HG02852 (cell line): ENCODE data around the gene PRSS57.
"Not testable (repeated sequence)": the region's sequence is repeated elsewhere in the genome, so short reads cannot be mapped to it uniquely, and the experiment has no call there.

Experiments
- ATAC-seq: cut with Tn5 transposase; IDR thresholded peaks from one replicate; pipeline ENCODE4 v1.9.1; 2021; ENCODE audit warnings: mild to moderate bottlenecking, moderate library complexity; ENCODE audit not compliant: unreplicated experiment

PRSS57 gene

GRCh38 chr19:723714-724113, 28.5 kb upstream of the PRSS57 start:
- no peak for ATAC-seq

GRCh38 chr19:723247-723646, 28.0 kb upstream of the PRSS57 start:
- no peak for ATAC-seq

- no peak for ATAC-seq
Observed at GRCh38 chr19:722553-723101, 27.4 kb upstream of the PRSS57 start.

- no peak for ATAC-seq
Observed at GRCh38 chr19:720345-721160, 25.3 kb upstream of the PRSS57 start.

- no peak for ATAC-seq
Observed at GRCh38 chr19:719636-720344, 24.5 kb upstream of the PRSS57 start.

GRCh38 chr19:718991-719512, 23.8 kb upstream of the PRSS57 start:
- no peak for ATAC-seq

- ATAC-seq, result no peak
Observed at GRCh38 chr19:718251-718951, 23.1 kb upstream of the PRSS57 start.

- no peak for ATAC-seq
Observed at GRCh38 chr19:715347-715746, 20.1 kb upstream of the PRSS57 start.

- no peak for ATAC-seq
Observed at GRCh38 chr19:711254-711653, 16.0 kb upstream of the PRSS57 start.

- ATAC-seq, result no peak
Observed at GRCh38 chr19:710767-711166, 15.5 kb upstream of the PRSS57 start.

GRCh38 chr19:709965-710571, 14.8 kb upstream of the PRSS57 start:
- no peak for ATAC-seq

GRCh38 chr19:709196-709964, 14.1 kb upstream of the PRSS57 start:
- ATAC-seq, result no peak

GRCh38 chr19:708154-709143, 13.2 kb upstream of the PRSS57 start, which contains the start of gene PALM:
Gene PALM, plus strand, starts transcription at chr19:708935. Its CDS starts 212 bp downstream, at chr19:709147.
- no peak for ATAC-seq

GRCh38 chr19:704447-704741, 9.1 kb upstream of the PRSS57 start:
- no peak for ATAC-seq

GRCh38 chr19:703651-704446, 8.6 kb upstream of the PRSS57 start:
- ATAC-seq, result no peak

GRCh38 chr19:703329-703650, 8.0 kb upstream of the PRSS57 start:
- no peak for ATAC-seq

GRCh38 chr19:702847-703246, 7.6 kb upstream of the PRSS57 start:
- ATAC-seq, result not testable (repeated sequence)

GRCh38 chr19:699885-700284, 4.6 kb upstream of the PRSS57 start:
- ATAC-seq, result not testable (repeated sequence)
